ENCODE measurements around the gene ZDHHC20.

GRCh38 chr13:21354721-21355120 is 104.4 kb downstream of the ZDHHC20 start:
- TF ChIP-seq POLR2A (IDR thresholded peaks at IDR 0.05; ENCODE audit: borderline replicate concordance, extremely low read depth, insufficient read depth, insufficient read length) (no peak), ZBTB33 (IDR thresholded peaks at IDR 0.05; ENCODE audit: extremely low read depth, insufficient replicate concordance, low read length) (no peak)
